Stomach (tissue), 4 donors: ENCODE measurements around the gene PDLIM4.

Experiments
- POLR2A ChIP-seq, 4 donors: fragments of 450-650 bp; IDR thresholded peaks; one replicate each; pipeline ENCODE4 v1.6.1; 2016; ENCODE audit warnings: antibody characterized with exemption in 4 of 4, control low read depth in 2 of 4, mild to moderate bottlenecking in 1 of 4, moderate library complexity in 1 of 4
- POLR2AphosphoS5 ChIP-seq, 3 donors: sonication (generic); formaldehyde crosslinking; IDR thresholded peaks; one replicate each; pipeline ENCODE4 v1.6.1; 2016; ENCODE audit warnings: antibody characterized with exemption in 3 of 3
- TF ChIP-seq, protein P1 (sequence below), 7 experiments: fragments of 450-650 bp in 4 of 7; fragments of 200-600 bp in 3 of 7; sonication (generic) in 3 of 7; IDR thresholded peaks; one replicate each; pipeline ENCODE4 v1.5.1; 2016 to 2019; ENCODE audit warnings: antibody characterized with exemption in 7 of 7, control low read depth in 2 of 7, mild to moderate bottlenecking in 1 of 7

DNA sequence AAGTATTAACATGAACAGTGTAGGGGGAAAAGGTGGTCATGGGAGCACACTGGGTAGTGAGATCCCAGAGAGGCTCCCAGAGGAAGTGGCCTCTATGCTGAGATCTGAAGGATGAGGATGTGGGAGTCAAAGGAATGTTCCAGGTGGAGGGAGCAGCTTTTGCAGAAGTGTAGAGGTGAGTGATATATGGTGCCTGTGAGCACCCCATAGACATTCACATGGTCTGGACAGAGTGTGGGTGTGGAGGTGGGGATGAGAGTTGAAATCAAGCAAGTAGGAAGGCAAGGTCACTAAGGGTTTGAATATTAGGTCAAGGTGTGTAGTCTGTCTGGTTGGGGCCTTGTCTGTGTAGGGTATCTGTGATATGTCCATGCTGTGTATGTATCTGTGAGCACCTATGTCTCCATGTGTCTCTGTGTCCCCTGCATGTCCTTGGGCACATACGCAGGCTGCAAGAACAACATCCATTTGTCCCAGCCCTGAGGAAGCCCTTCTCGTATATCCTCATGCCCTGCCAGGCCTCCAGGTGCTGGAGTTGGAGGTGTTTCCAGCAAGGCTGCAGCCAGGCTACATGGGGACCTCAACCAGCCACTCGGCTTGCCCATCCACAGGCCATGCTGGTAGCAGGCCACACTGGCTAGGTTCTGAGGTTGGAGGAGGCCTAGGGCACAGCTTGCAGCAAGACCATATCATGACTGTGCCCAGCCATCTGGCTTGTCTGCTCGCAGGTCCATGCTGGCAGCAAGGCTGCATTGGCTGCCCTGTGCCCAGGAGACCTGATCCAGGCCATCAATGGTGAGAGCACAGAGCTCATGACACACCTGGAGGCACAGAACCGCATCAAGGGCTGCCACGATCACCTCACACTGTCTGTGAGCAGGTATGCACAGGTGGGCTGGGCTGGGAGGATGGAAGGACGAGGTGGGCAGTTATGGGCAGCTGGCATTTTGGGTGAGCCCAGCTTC lies 4.7 kb downstream of the PDLIM4 start:
- TF ChIP-seq, protein P1, sequence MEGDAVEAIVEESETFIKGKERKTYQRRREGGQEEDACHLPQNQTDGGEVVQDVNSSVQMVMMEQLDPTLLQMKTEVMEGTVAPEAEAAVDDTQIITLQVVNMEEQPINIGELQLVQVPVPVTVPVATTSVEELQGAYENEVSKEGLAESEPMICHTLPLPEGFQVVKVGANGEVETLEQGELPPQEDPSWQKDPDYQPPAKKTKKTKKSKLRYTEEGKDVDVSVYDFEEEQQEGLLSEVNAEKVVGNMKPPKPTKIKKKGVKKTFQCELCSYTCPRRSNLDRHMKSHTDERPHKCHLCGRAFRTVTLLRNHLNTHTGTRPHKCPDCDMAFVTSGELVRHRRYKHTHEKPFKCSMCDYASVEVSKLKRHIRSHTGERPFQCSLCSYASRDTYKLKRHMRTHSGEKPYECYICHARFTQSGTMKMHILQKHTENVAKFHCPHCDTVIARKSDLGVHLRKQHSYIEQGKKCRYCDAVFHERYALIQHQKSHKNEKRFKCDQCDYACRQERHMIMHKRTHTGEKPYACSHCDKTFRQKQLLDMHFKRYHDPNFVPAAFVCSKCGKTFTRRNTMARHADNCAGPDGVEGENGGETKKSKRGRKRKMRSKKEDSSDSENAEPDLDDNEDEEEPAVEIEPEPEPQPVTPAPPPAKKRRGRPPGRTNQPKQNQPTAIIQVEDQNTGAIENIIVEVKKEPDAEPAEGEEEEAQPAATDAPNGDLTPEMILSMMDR (IDR thresholded peaks at IDR 0.05) = no peak
- no peak for TF ChIP-seq POLR2AphosphoS5 (IDR thresholded peaks at IDR 0.05)
- TF ChIP-seq POLR2A (IDR thresholded peaks at IDR 0.05) = no peak
